NCI-H345 treated with DMSO at 0.1 percent for 48 hours (cell line): ENCODE data around the gene SHD.
A peak's percentile ranks its signal among the peaks of the same experiment; 100 is the strongest.
"Not testable (repeated sequence)": the region's sequence is repeated elsewhere in the genome, so short reads cannot be mapped to it uniquely, and the experiment has no call there.

Experiments
- DNase-seq: peaks from one replicate; lab custom pipeline; 2025; ENCODE audit not compliant: unreplicated experiment; lab: John Stamatoyannopoulos, UW

SHD gene

GRCh38 chr19:4278419-4279266 lies at the start of gene SHD:
Gene SHD (plus strand): TSS chr19:4279266. CDS start chr19:4280064, 798 bp downstream.
- DNase-seq = no peak

GRCh38 chr19:4230237-4230636 lies 48.8 kb upstream of the SHD start:
- not testable (repeated sequence) for DNase-seq

GRCh38 chr19:4231521-4231920 lies 47.5 kb upstream of the SHD start:
- not testable (repeated sequence) for DNase-seq

GRCh38 chr19:4232139-4232538 lies 46.9 kb upstream of the SHD start:
- not testable (repeated sequence) for DNase-seq

GRCh38 chr19:4232614-4233281 lies 46.3 kb upstream of the SHD start:
- DNase-seq = no peak

GRCh38 chr19:4233282-4233853 lies 45.7 kb upstream of the SHD start:
- no peak for DNase-seq

GRCh38 chr19:4234142-4234861 lies 44.8 kb upstream of the SHD start:
- DNase-seq = no peak

- DNase-seq = no peak
Observed at GRCh38 chr19:4234862-4235201, 44.2 kb upstream of the SHD start.

- not testable (repeated sequence) for DNase-seq
Observed at GRCh38 chr19:4237510-4237909, 41.6 kb upstream of the SHD start.

GRCh38 chr19:4238831-4239230 lies 40.2 kb upstream of the SHD start:
- DNase-seq = no peak

- DNase-seq = no peak
Observed at GRCh38 chr19:4241824-4242430, 37.1 kb upstream of the SHD start.

GRCh38 chr19:4245938-4246337 lies 33.1 kb upstream of the SHD start:
- DNase-seq = not testable (repeated sequence)

- peak; percentile 98 for DNase-seq
Observed at GRCh38 chr19:4246767-4247593, 32.1 kb upstream of the SHD start, which contains the start of gene YJU2. Gene YJU2 (plus strand): TSS chr19:4247080. CDS start chr19:4247147, 67 bp downstream.

- no peak for DNase-seq
Observed at GRCh38 chr19:4256563-4256962, 22.5 kb upstream of the SHD start.

GRCh38 chr19:4257025-4257424 lies 22.0 kb upstream of the SHD start:
- DNase-seq = no peak

- DNase-seq = no peak
Observed at GRCh38 chr19:4258181-4258580, 20.9 kb upstream of the SHD start.

- no peak for DNase-seq
Observed at GRCh38 chr19:4260613-4261191, 18.4 kb upstream of the SHD start.

- no peak for DNase-seq
Observed at GRCh38 chr19:4264812-4265211, 14.3 kb upstream of the SHD start.

GRCh38 chr19:4266253-4267000 lies 12.6 kb upstream of the SHD start:
- DNase-seq = no peak
